Effector CD4-positive, alpha-beta T cell (primary cell): ENCODE measurements around the gene PSMC3.

Experiments used
- DNase-seq: peaks from one replicate; pipeline ENCODE4 v3.0.0-alpha.2; 2020

PSMC3 gene

DNA sequence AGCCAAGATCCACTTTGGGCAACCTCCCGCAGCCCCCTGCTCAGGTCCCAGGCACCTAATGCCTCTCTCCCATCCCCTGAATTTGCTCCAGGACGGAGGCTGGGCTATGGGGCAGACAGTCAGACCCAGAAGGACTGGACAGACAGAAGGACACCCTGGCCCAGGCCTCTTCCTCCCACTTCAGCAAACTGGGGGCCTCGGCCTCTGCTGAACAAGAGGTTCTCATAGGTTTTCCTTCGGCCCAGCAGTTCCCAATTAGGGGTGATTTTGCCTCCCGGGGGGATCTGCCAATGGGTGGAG is 51.6 kb downstream of the PSMC3 start:
- DNase-seq, result no peak

DNA sequence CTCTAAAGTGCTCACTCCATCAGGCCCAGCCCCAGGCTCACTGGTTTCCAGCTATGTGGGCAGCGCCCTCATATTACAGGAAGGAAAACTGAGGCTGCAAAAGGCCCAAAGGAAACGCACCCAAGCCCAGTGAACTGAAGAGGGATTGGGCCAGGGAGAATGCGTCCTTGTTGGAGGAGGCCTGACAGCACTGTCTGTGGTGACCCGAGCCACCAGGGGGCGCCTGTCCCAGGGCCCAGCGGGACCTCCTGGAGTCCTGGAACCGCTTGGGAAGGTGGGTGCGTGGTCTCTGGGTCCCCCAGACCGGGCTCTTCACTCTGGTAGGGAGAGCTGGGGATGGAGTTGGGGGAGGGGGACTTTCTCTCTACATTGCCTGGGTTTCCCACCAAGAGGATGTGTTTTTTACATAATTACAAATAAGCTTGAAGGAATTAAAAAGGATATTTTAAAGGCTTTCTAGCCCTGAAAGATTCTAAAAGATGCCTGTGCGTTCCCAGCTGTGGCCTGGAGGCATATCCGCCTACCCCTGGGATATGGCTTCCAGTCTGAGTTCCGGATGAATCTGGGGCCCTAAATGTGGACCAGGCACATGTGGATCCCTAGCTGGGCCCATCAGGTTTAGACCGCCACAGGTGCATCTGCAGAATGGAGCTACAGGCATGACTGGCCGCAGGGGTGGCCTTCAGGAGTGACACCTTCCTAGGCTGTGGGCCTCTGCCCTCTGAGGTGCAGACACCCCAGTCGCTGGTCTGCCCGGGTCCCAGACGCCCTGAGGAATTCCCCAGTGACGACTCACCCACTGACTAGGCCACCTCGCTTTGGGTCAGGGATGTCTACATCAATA is 52.1 kb downstream of the PSMC3 start:
- DNase-seq, result peak; percentile 84

DNA sequence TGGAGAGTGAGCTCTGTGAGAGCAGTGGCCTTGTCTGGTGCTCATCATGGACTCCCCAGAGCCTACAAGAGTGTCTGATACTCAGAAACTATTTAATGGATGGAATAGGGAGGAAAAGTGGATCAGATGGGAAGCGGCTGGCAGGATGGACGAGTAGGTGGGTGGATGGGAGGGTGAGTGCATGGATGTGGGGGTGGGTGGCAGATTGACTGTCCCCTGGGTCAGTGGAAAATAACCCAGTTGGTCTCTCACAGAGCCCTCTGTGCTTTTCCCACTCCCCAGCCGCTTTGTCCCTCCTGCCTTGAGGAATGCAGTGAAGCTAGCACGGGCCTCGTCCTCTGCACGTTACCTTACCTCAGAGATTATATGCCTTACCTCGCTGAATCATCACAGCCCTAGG is 53.8 kb downstream of the PSMC3 start:
- DNase-seq, result no peak

DNA sequence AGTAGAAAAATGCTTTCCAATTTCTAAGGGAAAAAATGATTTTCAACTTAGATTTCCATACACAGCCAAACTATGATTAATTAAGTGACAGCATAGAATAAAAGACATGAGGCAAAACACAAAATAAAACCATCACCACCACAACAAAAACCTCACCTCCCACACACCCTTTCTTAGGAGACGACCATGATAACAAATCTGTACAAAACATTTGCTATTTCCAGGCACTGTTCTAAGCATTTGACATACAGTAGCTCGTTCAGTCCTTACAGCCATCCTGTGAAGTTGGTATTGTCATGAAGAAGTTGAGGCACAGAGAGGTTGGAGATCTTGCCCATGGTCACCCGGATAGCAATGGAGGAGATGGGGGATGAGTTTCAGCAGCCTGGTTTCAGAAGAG is 56.6 kb downstream of the PSMC3 start:
- no peak for DNase-seq
